ENCODE measurements around the gene NAV2.
A peak's percentile ranks its signal among the peaks of the same experiment; 100 is the strongest.

Gene NAV2

GRCh38 chr11:19756675-19757475 is 44.2 kb downstream of the NAV2 start:
- Histone ChIP-seq H3K27ac (peak overlapping the region; percentile 73 to 75), H3K4me1 (peaks cover 0 to 81% (median 42%) of the 10 kb centered on the region in 4 donors), H3K4me3 (no peak overlapping the region), H3K36me3 (peaks cover 0 to 16% (median 8%) of the 10 kb centered on the region in 3 donors), H3K27me3 (no peaks in the 10 kb centered on the region), H3K9me3 (no peaks in the 10 kb centered on the region)
- peak in 1 of 2 donors; percentile 74 for DNase-seq
- no peak for TF ChIP-seq CTCF (IDR thresholded peaks at IDR 0.05)
- intact Hi-C loops (cut with DNase I; ENCODE audit: low total_unique reads), result no loop called here

DNA sequence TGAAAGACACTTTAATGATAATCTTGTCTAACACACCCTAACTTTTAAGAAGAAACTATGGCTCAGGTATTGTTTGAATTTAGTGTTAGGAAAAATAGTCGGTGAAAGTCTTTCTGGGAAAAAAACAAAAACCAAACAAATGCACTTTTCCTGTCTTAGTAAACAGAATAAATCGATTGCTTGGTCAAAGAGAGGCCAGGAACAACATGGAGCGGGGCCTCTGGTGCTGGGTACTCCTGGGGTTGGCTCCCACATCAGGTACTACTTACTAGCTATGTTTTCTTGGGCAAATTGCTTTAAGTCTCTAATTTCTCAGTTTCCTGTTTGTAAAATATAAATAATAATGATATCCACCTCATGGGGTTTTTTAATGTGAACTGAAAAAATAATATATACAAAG is 46.8 kb downstream of the NAV2 start:
- Histone ChIP-seq H3K27ac (peak overlapping the region in 1 of 2 donors; percentile 29), H3K9me3 (no peaks in the 10 kb centered on the region), H3K27me3 (no peaks in the 10 kb centered on the region), H3K4me1 (peaks cover 0 to 94% (median 59%) of the 10 kb centered on the region in 4 donors), H3K36me3 (peaks cover 0 to 13% (median 4%) of the 10 kb centered on the region in 3 donors), H3K4me3 (no peak overlapping the region)
- intact Hi-C loops (cut with DNase I; ENCODE audit: low total_unique reads), result no loop called here
- no peak for DNase-seq
- no peak for TF ChIP-seq CTCF (IDR thresholded peaks at IDR 0.05)

DNA sequence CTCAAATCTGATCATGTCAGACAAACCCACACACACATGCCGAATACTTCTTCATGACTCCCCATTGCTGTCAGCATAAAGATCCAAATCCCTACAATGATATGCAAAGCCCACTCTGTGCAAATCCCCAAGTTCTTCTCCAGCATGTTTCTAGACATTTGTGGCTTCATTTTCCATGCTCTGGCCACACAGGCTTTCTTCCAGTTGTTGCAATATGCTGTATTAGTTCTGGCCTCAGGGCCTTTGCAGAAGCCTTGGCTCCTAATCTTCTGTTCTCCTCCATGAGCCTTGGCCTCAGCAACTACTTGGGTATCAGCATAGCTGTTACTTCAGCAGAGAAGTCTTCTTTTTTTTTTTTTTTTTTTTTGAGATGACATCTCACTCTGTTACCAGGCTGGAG is 49.6 kb downstream of the NAV2 start:
- no peak overlapping the region for H3K4me3 ChIP-seq
- TF ChIP-seq CTCF (IDR thresholded peaks at IDR 0.05), result no peak
- no peaks in the 10 kb centered on the region for H3K27me3 ChIP-seq
- no peak for DNase-seq
- peaks cover 0 to 100% (median 52%) of the 10 kb centered on the region in 4 donors for H3K4me1 ChIP-seq
- H3K36me3 ChIP-seq, result peaks cover 0 to 6% (median 4%) of the 10 kb centered on the region in 3 donors
- no peak overlapping the region for H3K27ac ChIP-seq
- H3K9me3 ChIP-seq, result no peaks in the 10 kb centered on the region
- intact Hi-C loops (cut with DNase I; ENCODE audit: low total_unique reads), result no loop called here

DNA sequence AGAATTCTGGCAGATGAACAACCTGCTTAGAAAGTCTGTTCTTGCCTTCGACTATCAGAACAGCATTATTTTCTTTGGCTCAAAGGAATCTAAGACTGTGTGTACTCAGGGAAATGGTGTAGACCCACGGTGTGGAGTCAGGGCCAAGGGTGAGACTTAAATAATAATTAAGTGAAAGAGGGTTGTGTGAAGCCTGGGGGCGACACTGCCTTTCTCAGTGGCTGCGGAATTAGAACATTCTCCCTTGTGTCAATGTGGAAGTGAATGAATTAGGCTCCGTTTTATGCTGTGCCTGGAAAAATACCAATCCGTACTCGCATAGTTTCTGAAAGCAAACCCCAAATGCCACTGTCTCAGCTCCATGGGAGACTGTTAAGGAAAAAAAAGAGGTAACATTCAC is 50.7 kb downstream of the NAV2 start:
- H3K27me3 ChIP-seq, result no peaks in the 10 kb centered on the region
- H3K4me3 ChIP-seq, result no peak overlapping the region
- peaks cover 0 to 100% (median 52%) of the 10 kb centered on the region in 4 donors for H3K4me1 ChIP-seq
- no peak for DNase-seq
- H3K36me3 ChIP-seq, result peaks cover 0 to 5% (median 4%) of the 10 kb centered on the region in 3 donors
- peak overlapping the region in 1 of 2 donors; percentile 12 for H3K27ac ChIP-seq
- no peak for TF ChIP-seq CTCF (IDR thresholded peaks at IDR 0.05)
- H3K9me3 ChIP-seq, result no peaks in the 10 kb centered on the region
- intact Hi-C loops (cut with DNase I; ENCODE audit: low total_unique reads), result no loop called here

GRCh38 chr11:19766206-19766605 is 53.6 kb downstream of the NAV2 start:
- intact Hi-C loops (cut with DNase I; ENCODE audit: low total_unique reads), result no loop called here
- Histone ChIP-seq H3K27ac (no peak overlapping the region), H3K4me1 (peaks cover 0 to 98% (median 58%) of the 10 kb centered on the region in 4 donors), H3K9me3 (no peaks in the 10 kb centered on the region), H3K27me3 (no peaks in the 10 kb centered on the region), H3K36me3 (peaks cover 0 to 4% (median 0%) of the 10 kb centered on the region in 3 donors), H3K4me3 (no peak overlapping the region)
- TF ChIP-seq CTCF (IDR thresholded peaks at IDR 0.05), result no peak
- DNase-seq, result no peak
